H1 (cell line): ENCODE measurements around the gene LCN6.
A peak's percentile ranks its signal among the peaks of the same experiment; 100 is the strongest.

ENCODE experiments used
- POLR2A ChIP-seq, 2 experiments: IDR thresholded peaks; 1 replicate in 1 of 2; 2 replicates in 1 of 2; pipeline ENCODE4 v1.6.1; 2011; ENCODE audit warnings: low read depth in 2 of 2, low read length in 2 of 2, mild to moderate bottlenecking in 2 of 2; ENCODE audit errors: control extremely low read depth in 1 of 2
- SP1 ChIP-seq: IDR thresholded peaks from 2 replicates; pipeline ENCODE4 v1.6.1; 2011; ENCODE audit warnings: low read depth, low read length
- TF ChIP-seq, protein P1 (sequence below), 3 experiments: IDR thresholded peaks; 1 replicate in 2 of 3; 2 replicates in 1 of 3; pipeline versions ENCODE4 v1.5.1 to v1.6.1; 2011; ENCODE audit warnings: low read length in 3 of 3, mild to moderate bottlenecking in 3 of 3, inconsistent platforms in 2 of 3, low read depth in 1 of 3, moderate library complexity in 1 of 3; ENCODE audit not compliant: insufficient read depth in 1 of 3; ENCODE audit errors: control extremely low read depth in 1 of 3

DNA sequence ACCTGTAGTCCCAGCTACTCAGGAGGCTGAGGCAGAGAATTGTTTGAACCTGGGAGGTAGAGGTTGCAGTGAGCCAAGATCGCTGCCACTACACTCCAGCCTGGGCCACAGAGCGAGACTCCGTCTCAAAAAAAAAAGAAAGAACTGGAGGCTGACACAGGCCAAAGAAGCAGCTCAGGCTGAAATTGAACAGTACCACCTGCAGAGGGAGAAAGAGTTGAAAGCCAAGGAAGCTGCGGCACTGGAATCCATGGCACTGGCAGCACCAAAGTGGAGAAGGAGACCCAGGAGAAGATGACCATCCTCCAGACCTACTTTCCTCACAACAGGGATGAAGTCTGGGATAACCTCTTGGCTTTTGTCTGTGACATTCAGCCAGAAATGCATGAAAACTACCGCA, 31.5 kb upstream of the LCN6 start:
- TF ChIP-seq, protein P1, sequence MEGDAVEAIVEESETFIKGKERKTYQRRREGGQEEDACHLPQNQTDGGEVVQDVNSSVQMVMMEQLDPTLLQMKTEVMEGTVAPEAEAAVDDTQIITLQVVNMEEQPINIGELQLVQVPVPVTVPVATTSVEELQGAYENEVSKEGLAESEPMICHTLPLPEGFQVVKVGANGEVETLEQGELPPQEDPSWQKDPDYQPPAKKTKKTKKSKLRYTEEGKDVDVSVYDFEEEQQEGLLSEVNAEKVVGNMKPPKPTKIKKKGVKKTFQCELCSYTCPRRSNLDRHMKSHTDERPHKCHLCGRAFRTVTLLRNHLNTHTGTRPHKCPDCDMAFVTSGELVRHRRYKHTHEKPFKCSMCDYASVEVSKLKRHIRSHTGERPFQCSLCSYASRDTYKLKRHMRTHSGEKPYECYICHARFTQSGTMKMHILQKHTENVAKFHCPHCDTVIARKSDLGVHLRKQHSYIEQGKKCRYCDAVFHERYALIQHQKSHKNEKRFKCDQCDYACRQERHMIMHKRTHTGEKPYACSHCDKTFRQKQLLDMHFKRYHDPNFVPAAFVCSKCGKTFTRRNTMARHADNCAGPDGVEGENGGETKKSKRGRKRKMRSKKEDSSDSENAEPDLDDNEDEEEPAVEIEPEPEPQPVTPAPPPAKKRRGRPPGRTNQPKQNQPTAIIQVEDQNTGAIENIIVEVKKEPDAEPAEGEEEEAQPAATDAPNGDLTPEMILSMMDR (IDR thresholded peaks at IDR 0.05; ENCODE audit: control extremely low read depth in 1 of 3, insufficient read depth in 1 of 3, low read depth in 1 of 3, low read length in 3 of 3): peak in 1 of 3 experiments; percentile 15; a peak in 1 of 4 replicates
- no peak for TF ChIP-seq SP1
- TF ChIP-seq POLR2A (IDR thresholded peaks at IDR 0.05; ENCODE audit: control extremely low read depth in 1 of 2, low read depth in 2 of 2, low read length in 2 of 2): no peak
